ENCODE results near the gene ANGPTL4. TPM values are rescaled to one million over a fixed set of nuclear protein-coding genes. Genes with fewer than 3 reads are reported as not detected.

ANGPTL4 gene
- total and polyA plus RNA-seq, 2 donors (not counting 1 experiment from before 2014, with no cell fraction given): not detected

GRCh38 chr19:8386990-8387389 is 23.0 kb downstream of the ANGPTL4 start:
- Histone ChIP-seq H3K4me1 (ENCODE audit: control insufficient read depth in 2 of 2, insufficient read depth in 2 of 2, low read length in 2 of 2) (peaks cover 10 to 18% of the 10 kb centered on the region in 2 donors), H3K79me2 (ENCODE audit: control insufficient read depth, insufficient read depth, low read length) (peaks cover 17% of the 10 kb centered on the region), H3K4me2 (replicated peaks; ENCODE audit: low read depth, low read length, poor library complexity, severe bottlenecking) (no peak overlapping the region), H3K27me3 (replicated peaks in 1 of 4; ENCODE audit: control extremely low read depth in 1 of 4, control insufficient read depth in 3 of 4, insufficient read depth in 4 of 4, low read length in 3 of 4) (no peaks in the 10 kb centered on the region), H3K9me3 (ENCODE audit: control extremely low read depth in 1 of 3, control insufficient read depth in 2 of 3, insufficient read depth in 1 of 3, low read length in 2 of 3) (peaks cover 0 to 9% (median 0%) of the 10 kb centered on the region in 3 donors), H2AFZ (ENCODE audit: insufficient read depth, low read depth, low read length, poor library complexity, severe bottlenecking) (no peak overlapping the region), H3K4me3 (ENCODE audit: control extremely low read depth in 1 of 5, extremely low read depth in 1 of 5, insufficient read depth in 1 of 5, low read depth in 2 of 5, low read length in 4 of 5) (no peak overlapping the region), H3K36me3 (replicated peaks in 1 of 2; ENCODE audit: control extremely low read depth in 1 of 2, control insufficient read depth in 1 of 2, extremely low read depth in 1 of 2, insufficient read depth in 2 of 2, low read length in 1 of 2) (no peaks in the 10 kb centered on the region), H4K20me1 (ENCODE audit: control insufficient read depth, insufficient read depth, low read length, poor library complexity, severe bottlenecking) (peaks cover 12% of the 10 kb centered on the region), H3K27ac (ENCODE audit: low read length in 2 of 2) (no peak overlapping the region), H3K9ac (ENCODE audit: low read length) (no peak overlapping the region)
- 100% methylated on average over 1 of the region's 4 CpGs for WGBS (ENCODE audit: insufficient coverage)
- CTCF ChIA-PET: no interaction called here
- Mint-ChIP-seq H3K4me3 (no peak overlapping the region), H3K27me3 (no peaks in the 10 kb centered on the region), H3K4me1 (peaks cover 19% of the 10 kb centered on the region), H3K27ac (no peak overlapping the region), H3K9me3 (ENCODE audit: insufficient read depth) (no peaks in the 10 kb centered on the region)
- TF ChIP-seq EZH2 (IDR thresholded peaks at IDR 0.05; ENCODE audit: borderline replicate concordance, insufficient read depth, low read depth, low read length, poor library complexity, severe bottlenecking): no peak
- no peak for TF ChIP-seq CTCF (IDR thresholded peaks at IDR 0.05)
- no peak for DNase-seq
- POLR2A ChIA-PET: interaction anchor here (0.6 kb wide), 1 partner anchor 60 kb away, joined by 6 read pairs; no protein-coding TSS in a partner anchor
- intact Hi-C loops (cut with micrococcal nuclease): no loop called here
- ATAC-seq (ENCODE audit: low read depth): no peak

- DNase-seq (no peak), ATAC-seq (ENCODE audit: low read depth) (no peak)
- Histone ChIP-seq H3K4me3 (ENCODE audit: control extremely low read depth in 1 of 5, extremely low read depth in 1 of 5, insufficient read depth in 1 of 5, low read depth in 2 of 5, low read length in 4 of 5) (no peak overlapping the region), H3K9ac (ENCODE audit: low read length) (no peak overlapping the region), H3K27me3 (replicated peaks in 1 of 4; ENCODE audit: control extremely low read depth in 1 of 4, control insufficient read depth in 3 of 4, insufficient read depth in 4 of 4, low read length in 3 of 4) (no peaks in the 10 kb centered on the region), H3K9me3 (ENCODE audit: control extremely low read depth in 1 of 3, control insufficient read depth in 2 of 3, insufficient read depth in 1 of 3, low read length in 2 of 3) (peaks cover 0 to 9% (median 0%) of the 10 kb centered on the region in 3 donors), H4K20me1 (ENCODE audit: control insufficient read depth, insufficient read depth, low read length, poor library complexity, severe bottlenecking) (peaks cover 22% of the 10 kb centered on the region), H2AFZ (ENCODE audit: insufficient read depth, low read depth, low read length, poor library complexity, severe bottlenecking) (no peak overlapping the region), H3K4me1 (ENCODE audit: control insufficient read depth in 2 of 2, insufficient read depth in 2 of 2, low read length in 2 of 2) (peaks cover 10 to 20% of the 10 kb centered on the region in 2 donors), H3K36me3 (replicated peaks in 1 of 2; ENCODE audit: control extremely low read depth in 1 of 2, control insufficient read depth in 1 of 2, extremely low read depth in 1 of 2, insufficient read depth in 2 of 2, low read length in 1 of 2) (no peaks in the 10 kb centered on the region), H3K79me2 (ENCODE audit: control insufficient read depth, insufficient read depth, low read length) (peaks cover 26% of the 10 kb centered on the region), H3K4me2 (replicated peaks; ENCODE audit: low read depth, low read length, poor library complexity, severe bottlenecking) (no peak overlapping the region), H3K27ac (ENCODE audit: low read length in 2 of 2) (no peak overlapping the region)
- WGBS (ENCODE audit: insufficient coverage): 97% methylated on average over 6 of the region's 16 CpGs
- POLR2A ChIA-PET: interaction anchor here (0.7 kb wide), 1 partner anchor 126 kb away, joined by 3 read pairs; the partner anchor contains the start of gene ZNF414
- Mint-ChIP-seq H3K4me3 (peak overlapping the region; percentile 68), H3K9me3 (ENCODE audit: insufficient read depth) (no peaks in the 10 kb centered on the region), H3K4me1 (peaks cover 25% of the 10 kb centered on the region), H3K27ac (no peak overlapping the region), H3K27me3 (no peaks in the 10 kb centered on the region)
- no peak for TF ChIP-seq EZH2 (IDR thresholded peaks at IDR 0.05; ENCODE audit: borderline replicate concordance, insufficient read depth, low read depth, low read length, poor library complexity, severe bottlenecking)
- no peak for TF ChIP-seq CTCF (IDR thresholded peaks at IDR 0.05)
- CTCF ChIA-PET: interaction anchor here (0.6 kb wide), 1 partner anchor 34 kb away, joined by 3 read pairs; no protein-coding TSS in a partner anchor
- intact Hi-C loops (cut with micrococcal nuclease): no loop called here
Measured at GRCh38 chr19:8387688-8388611, 24.0 kb downstream of the ANGPTL4 start.

Measured in B cell (primary cell).